Kidney (tissue), 14 donors: Measurements from ENCODE around the gene PPP6R2. TPM values are rescaled to one million over a fixed set of nuclear protein-coding genes. Genes with fewer than 3 reads are reported as not detected.

ENCODE experiments used
- DNase-seq, 5 donors: peaks; one replicate each; pipeline ENCODE4 v3.0.0-alpha.2; 2013 to 2020
- FAIRE-seq: peaks from 2 replicates; lab custom pipeline; 2012; peaks lifted over from hg19 to GRCh38; lab: Jason Lieb, UNC
- H3K27ac ChIP-seq, 2 donors: one replicate each; pipeline ENCODE4 v1.7.0; 2013; ENCODE audit warnings: low read depth in 2 of 2, low read length in 2 of 2, inconsistent platforms in 1 of 2
- H3K27me3 ChIP-seq: one replicate; pipeline ENCODE4 v1.7.1; 2013; ENCODE audit warnings: low read length, inconsistent platforms; ENCODE audit not compliant: control insufficient read depth, insufficient read depth
- H3K36me3 ChIP-seq, 3 donors: one replicate each; pipeline versions ENCODE4 v1.7.0 to v1.7.1; 2013; ENCODE audit warnings: low read length in 3 of 3, control low read depth in 1 of 3, inconsistent platforms in 1 of 3; ENCODE audit not compliant: insufficient read depth in 3 of 3, control insufficient read depth in 2 of 3
- H3K4me1 ChIP-seq, 3 donors: one replicate each; pipeline versions ENCODE4 v1.7.0 to v1.7.1; 2013; ENCODE audit warnings: low read length in 3 of 3, inconsistent platforms in 1 of 3, low read depth in 1 of 3; ENCODE audit not compliant: control insufficient read depth in 2 of 3, insufficient read depth in 2 of 3
- H3K4me3 ChIP-seq, 3 donors: one replicate each; pipeline versions ENCODE4 v1.7.0 to v1.8.1; 2013; ENCODE audit warnings: low read length in 3 of 3, control low read depth in 1 of 3, inconsistent platforms in 1 of 3
- H3K9ac ChIP-seq, 3 donors: one replicate each; pipeline versions ENCODE4 v1.7.0 to v1.7.1; 2013; ENCODE audit warnings: low read length in 3 of 3, control low read depth in 1 of 3, inconsistent platforms in 1 of 3
- H3K9me3 ChIP-seq, 3 donors: one replicate each; pipeline versions ENCODE4 v1.7.0 to v1.7.1; 2013; ENCODE audit warnings: low read length in 3 of 3, control low read depth in 1 of 3, inconsistent platforms in 1 of 3; ENCODE audit not compliant: control insufficient read depth in 2 of 3, insufficient read depth in 1 of 3
- intact Hi-C: fragments of 100-400 bp; cut with DNase I; formaldehyde crosslinking; loops from one replicate; pipeline ENCODE4 v1.11.1; 2022
- polyA plus RNA-seq: library from polyadenylated mRNA; stranded (reverse); fragments of 350-450 nt; fragmentation: Illumina TruSeq; extraction: RNeasy Lipid Tissue Mini Kit (QIAGEN cat#74804); gene quantifications from one replicate; pipeline ENCODE4 v1.2.3, GENCODE V29; 2014; ENCODE audit warnings: low read depth, low replicate concordance; ENCODE audit not compliant: insufficient read depth
- total RNA-seq: library from RNA; stranded (reverse); fragmentation: NEBNext Ultra II Directional; extraction: Animal tissue kit (Norgen Biotek cat#: 25700); gene quantifications from one replicate; pipeline ENCODE4 v1.2.1, GENCODE V29; 2021
- TF ChIP-seq, protein P1 (sequence below): IDR thresholded peaks from 3 replicates; pipeline ENCODE4 v1.5.1; 2012; ENCODE audit warnings: mild to moderate bottlenecking, moderate library complexity, borderline replicate concordance; ENCODE audit not compliant: insufficient read depth; ENCODE audit errors: extremely low read depth
- donor health status: control.
- donor health status: control.
- donor health status: control.
- donor health status: control.
- donor health status: control.
- donor health status: DM: yes; HTN: yes; CAD: no.
- donor health status: Normal renal cell carcinoma (clear cell type).

The PPP6R2 gene
- total and polyA plus RNA-seq, 2 donors from 2014 or later = 39.4 to 53.8 TPM

DNA sequence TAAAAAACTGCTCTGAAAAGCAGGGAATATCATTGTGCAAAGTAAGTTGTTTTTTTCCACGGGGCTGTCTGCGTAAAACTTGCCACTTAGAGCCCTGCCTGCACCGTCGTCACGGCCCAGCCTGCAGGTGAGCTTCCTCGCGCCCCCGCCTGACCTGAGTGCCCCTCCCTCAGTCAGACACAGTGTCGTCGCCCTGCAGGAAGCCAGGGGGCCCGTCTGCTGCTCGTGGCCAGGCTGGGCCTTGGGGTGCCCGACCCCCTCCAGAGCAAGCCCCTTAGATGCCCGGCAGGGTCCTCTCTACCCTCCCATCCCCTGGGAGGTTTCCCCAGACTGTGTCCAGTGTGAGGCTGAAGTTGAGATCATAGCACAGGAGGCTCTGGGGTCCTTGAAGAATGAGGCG is 100.1 kb downstream of the PPP6R2 start:
- intact Hi-C loops = no loop called here
- peak in 1 of 5 donors; percentile 73 for DNase-seq

DNA sequence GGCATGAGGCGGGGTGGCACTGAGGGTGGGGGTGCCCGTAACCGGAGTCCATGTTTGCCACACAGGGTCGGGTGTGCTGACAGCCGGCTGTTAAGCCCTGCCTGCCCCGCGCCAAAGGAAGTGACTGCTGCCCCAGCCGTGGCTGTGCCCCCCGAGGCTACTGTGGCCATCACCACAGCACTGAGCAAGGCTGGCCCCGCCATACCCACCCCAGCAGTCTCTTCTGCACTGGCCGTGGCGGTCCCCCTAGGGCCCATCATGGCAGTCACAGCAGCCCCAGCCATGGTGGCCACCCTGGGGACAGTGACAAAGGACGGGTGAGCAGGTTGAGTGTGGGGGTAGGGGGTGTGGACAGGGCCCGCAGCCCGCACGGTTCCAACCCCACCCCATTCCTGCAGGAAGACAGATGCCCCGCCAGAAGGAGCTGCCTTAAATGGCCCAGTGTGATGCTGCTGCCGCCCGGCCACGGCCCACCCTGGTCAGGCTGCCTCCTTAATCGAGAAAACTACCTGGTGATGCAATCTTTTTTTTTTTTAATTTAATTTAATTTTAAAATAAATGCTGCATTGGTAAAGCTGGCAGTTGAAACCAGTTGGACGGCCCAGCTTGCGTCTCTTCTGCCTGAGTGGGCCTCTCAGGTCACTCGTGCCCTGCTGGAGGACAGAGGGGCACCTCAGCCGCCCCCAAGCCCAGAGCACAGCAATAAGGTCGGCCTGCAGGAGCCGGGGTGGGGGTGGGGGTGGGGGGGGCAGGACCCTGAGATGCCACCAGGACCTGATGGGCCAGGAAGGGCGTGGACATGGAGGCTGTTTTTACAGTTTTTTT is 100.9 kb downstream of the PPP6R2 start:
- H3K4me1 ChIP-seq = peaks cover 0 to 25% (median 22%) of the 10 kb centered on the region in 3 donors

More for the DNA sequence above, 100.1 kb downstream of the PPP6R2 start:
- TF ChIP-seq, protein P1, sequence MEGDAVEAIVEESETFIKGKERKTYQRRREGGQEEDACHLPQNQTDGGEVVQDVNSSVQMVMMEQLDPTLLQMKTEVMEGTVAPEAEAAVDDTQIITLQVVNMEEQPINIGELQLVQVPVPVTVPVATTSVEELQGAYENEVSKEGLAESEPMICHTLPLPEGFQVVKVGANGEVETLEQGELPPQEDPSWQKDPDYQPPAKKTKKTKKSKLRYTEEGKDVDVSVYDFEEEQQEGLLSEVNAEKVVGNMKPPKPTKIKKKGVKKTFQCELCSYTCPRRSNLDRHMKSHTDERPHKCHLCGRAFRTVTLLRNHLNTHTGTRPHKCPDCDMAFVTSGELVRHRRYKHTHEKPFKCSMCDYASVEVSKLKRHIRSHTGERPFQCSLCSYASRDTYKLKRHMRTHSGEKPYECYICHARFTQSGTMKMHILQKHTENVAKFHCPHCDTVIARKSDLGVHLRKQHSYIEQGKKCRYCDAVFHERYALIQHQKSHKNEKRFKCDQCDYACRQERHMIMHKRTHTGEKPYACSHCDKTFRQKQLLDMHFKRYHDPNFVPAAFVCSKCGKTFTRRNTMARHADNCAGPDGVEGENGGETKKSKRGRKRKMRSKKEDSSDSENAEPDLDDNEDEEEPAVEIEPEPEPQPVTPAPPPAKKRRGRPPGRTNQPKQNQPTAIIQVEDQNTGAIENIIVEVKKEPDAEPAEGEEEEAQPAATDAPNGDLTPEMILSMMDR = no peak
- Histone ChIP-seq H3K27me3 (no peaks in the 10 kb centered on the region), H3K9me3 (no peaks in the 10 kb centered on the region), H3K4me1 (peaks cover 0 to 25% (median 22%) of the 10 kb centered on the region in 3 donors), H3K27ac (peak overlapping the region; percentile 43 to 48), H3K9ac (no peak overlapping the region), H3K36me3 (peaks cover 0 to 25% (median 15%) of the 10 kb centered on the region in 3 donors), H3K4me3 (no peak overlapping the region)
- no peak for FAIRE-seq

DNA sequence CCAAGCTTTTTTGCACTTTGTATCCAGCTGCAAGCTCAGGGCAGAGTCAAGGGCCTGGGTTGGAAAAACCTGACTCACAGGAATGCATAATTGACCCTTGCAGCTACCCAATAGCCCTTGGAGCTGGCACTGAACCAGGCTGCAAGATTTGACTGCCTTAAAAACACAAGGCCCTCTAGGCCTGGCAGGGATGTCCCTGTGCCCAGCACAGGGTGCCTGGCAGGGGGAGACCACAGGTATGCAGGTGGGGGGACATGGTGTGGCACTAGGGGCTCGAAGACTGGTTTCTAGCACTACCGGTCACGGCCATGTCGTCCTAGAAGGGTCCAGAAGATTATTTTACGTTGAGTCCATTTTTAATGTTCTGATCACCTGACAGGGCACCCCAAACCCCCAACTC is 101.5 kb downstream of the PPP6R2 start:
- no peak overlapping the region for H3K4me3 ChIP-seq
- intact Hi-C loops = no loop called here
- H3K36me3 ChIP-seq = peaks cover 0 to 30% (median 9%) of the 10 kb centered on the region in 3 donors
- peak overlapping the region; percentile 61 to 74 for H3K27ac ChIP-seq
- H3K9me3 ChIP-seq = no peaks in the 10 kb centered on the region
- FAIRE-seq (no peak), DNase-seq (peak in 3 of 5 donors; percentile 34 to 76 (median 65))
- H3K27me3 ChIP-seq = no peaks in the 10 kb centered on the region
- TF ChIP-seq, protein P1 = no peak
- H3K9ac ChIP-seq = peak overlapping the region in 1 of 3 donors; percentile 26
- peaks cover 0 to 25% (median 22%) of the 10 kb centered on the region in 3 donors for H3K4me1 ChIP-seq

More for the DNA sequence above, 100.9 kb downstream of the PPP6R2 start:
- H3K27ac ChIP-seq = peak overlapping the region; percentile 48 to 71
- H3K9me3 ChIP-seq = no peaks in the 10 kb centered on the region
- no peaks in the 10 kb centered on the region for H3K27me3 ChIP-seq
- no peak overlapping the region for H3K9ac ChIP-seq
- no peak for FAIRE-seq
- DNase-seq = peak in 1 of 5 donors; percentile 82
- H3K4me3 ChIP-seq = no peak overlapping the region
- intact Hi-C loops = no loop called here
- H3K36me3 ChIP-seq = peaks cover 0 to 30% (median 11%) of the 10 kb centered on the region in 3 donors
- TF ChIP-seq, protein P1 = no peak
